K562 (cell line): ENCODE data around the gene HDAC1. TPM values are rescaled to one million over a fixed set of nuclear protein-coding genes. Genes with fewer than 3 reads are reported as not detected.

ENCODE experiments used
- BDP1 ChIP-seq: IDR thresholded peaks from 3 replicates; pipeline ENCODE4 v1.6.1; 2011; ENCODE audit not compliant: insufficient read length, insufficient read depth
- HDAC1 ChIP-seq, 2 experiments: fragments of 450-650 bp; IDR thresholded peaks; 2 replicates each; pipeline ENCODE4 v1.6.1; 2016 to 2017; ENCODE audit warnings: inconsistent platforms in 1 of 2, mild to moderate bottlenecking in 1 of 2, moderate library complexity in 1 of 2
- MYC ChIP-seq, 2 experiments: fragments of 250-450 bp in 1 of 2; sonication (Bioruptor Pico) in 1 of 2; IDR thresholded peaks; 2 replicates each; pipeline versions ENCODE4 v1.5.1 to v1.6.1; 2012 to 2021; ENCODE audit warnings: low read depth in 2 of 2, borderline replicate concordance in 1 of 2, improper control_type of control experiment in 1 of 2, low read length in 1 of 2, mild to moderate bottlenecking in 1 of 2, moderate library complexity in 1 of 2
- NEUROD1 ChIP-seq: fragments of 150-350 bp; IDR thresholded peaks from 2 replicates; pipeline ENCODE4 v1.6.1; 2014; ENCODE audit warnings: borderline replicate concordance, low read length, low read depth; ENCODE audit not compliant: partially characterized antibody
- RAD21 ChIP-seq, 2 experiments: fragments of 250-450 bp in 1 of 2; fragments of 450-650 bp in 1 of 2; sonication (Bioruptor Pico) in 1 of 2; formaldehyde crosslinking in 1 of 2; IDR thresholded peaks in 1 of 2; conservative IDR thresholded peaks in 1 of 2; 2 replicates each; pipeline versions ENCODE4 v1.4.0 to v1.8.0; 2020 to 2022; ENCODE audit warnings: mild to moderate bottlenecking in 2 of 2, moderate library complexity in 1 of 2
- SMC3 ChIP-seq: conservative IDR thresholded peaks from 2 replicates; pipeline ENCODE4 v1.6.1; 2011; ENCODE audit warnings: low read depth, low read length, improper control_type of control experiment; ENCODE audit not compliant: insufficient read depth
- polyA plus RNA-seq, 8 experiments: library from polyadenylated mRNA; depleted of rRNA in 4 of 8; stranded (reverse) in 5 of 8; unstranded in 3 of 8; fragments of >200 nt; fragmentation: Nextera tagmentation in 2 of 8; fragmentation: Illumina TruSeq in 1 of 8; extraction: Ambion mirVana in 2 of 8; extraction: Trizol in 1 of 8; gene quantifications; 2 replicates each; pipeline versions ENCODE4 v1.2.1 to v1.2.3, GENCODE V29; 2011 to 2014; ENCODE audit warnings: inconsistent platforms in 1 of 8, missing spikeins in 1 of 8
- total RNA-seq, 7 experiments: library from RNA; depleted of rRNA in 6 of 7; stranded (reverse); fragments of >200 nt in 6 of 7; fragmentation: Illumina TruSeq in 2 of 7; extraction: Trizol in 2 of 7; gene quantifications; 2 replicates each; pipeline versions ENCODE4 v1.2.1 to v1.2.3, GENCODE V29; 2011 to 2021; ENCODE audit warnings: low replicate concordance in 1 of 7
- TF ChIP-seq, protein P1 (sequence below): fragments of 150-350 bp; conservative IDR thresholded peaks from 2 replicates; pipeline ENCODE4 v1.6.1; 2014; ENCODE audit warnings: low read length
- TF ChIP-seq, protein P2 (sequence below): fragments of 450-650 bp; IDR thresholded peaks from 2 replicates; pipeline ENCODE4 v1.6.1; 2017; ENCODE audit warnings: mild to moderate bottlenecking, moderate library complexity
- TF ChIP-seq, protein P3 (sequence below), 2 experiments: fragments of 200-800 bp in 1 of 2; sonication (Bioruptor generic) in 1 of 2; sonication (generic) in 1 of 2; formaldehyde crosslinking in 1 of 2; IDR thresholded peaks in 1 of 2; conservative IDR thresholded peaks in 1 of 2; 2 replicates each; pipeline versions ENCODE4 v1.5.0 to v1.6.1; 2016 to 2020; ENCODE audit warnings: missing compliant biosample characterization in 1 of 2, missing genetic modification characterization in 1 of 2, missing genetic modification reagents in 1 of 2
- TF ChIP-seq, protein P4 (sequence below): sonication (generic); formaldehyde crosslinking; IDR thresholded peaks from 2 replicates; pipeline ENCODE4 v1.8.1; 2023; ENCODE audit warnings: mild to moderate bottlenecking, missing genetic modification reagents
- TF ChIP-seq, protein P5 (sequence below): conservative IDR thresholded peaks from 2 replicates; pipeline ENCODE4 v1.6.1; 2011; ENCODE audit warnings: low read depth, mild to moderate bottlenecking, low read length; ENCODE audit not compliant: control insufficient read depth
- TF ChIP-seq, protein P6 (sequence below), 2 experiments: fragments of 450-650 bp; IDR thresholded peaks; 2 replicates each; pipeline ENCODE4 v1.6.1; 2018; ENCODE audit warnings: mild to moderate bottlenecking in 2 of 2, low read depth in 1 of 2; ENCODE audit not compliant: partially characterized antibody in 2 of 2

HDAC1 gene
- total and polyA plus RNA-seq, 9 of the 15 experiments (the other 6 are each of a cell fraction or from before 2014, with no cell fraction given) = 169 to 384 (median 193) TPM

DNA sequence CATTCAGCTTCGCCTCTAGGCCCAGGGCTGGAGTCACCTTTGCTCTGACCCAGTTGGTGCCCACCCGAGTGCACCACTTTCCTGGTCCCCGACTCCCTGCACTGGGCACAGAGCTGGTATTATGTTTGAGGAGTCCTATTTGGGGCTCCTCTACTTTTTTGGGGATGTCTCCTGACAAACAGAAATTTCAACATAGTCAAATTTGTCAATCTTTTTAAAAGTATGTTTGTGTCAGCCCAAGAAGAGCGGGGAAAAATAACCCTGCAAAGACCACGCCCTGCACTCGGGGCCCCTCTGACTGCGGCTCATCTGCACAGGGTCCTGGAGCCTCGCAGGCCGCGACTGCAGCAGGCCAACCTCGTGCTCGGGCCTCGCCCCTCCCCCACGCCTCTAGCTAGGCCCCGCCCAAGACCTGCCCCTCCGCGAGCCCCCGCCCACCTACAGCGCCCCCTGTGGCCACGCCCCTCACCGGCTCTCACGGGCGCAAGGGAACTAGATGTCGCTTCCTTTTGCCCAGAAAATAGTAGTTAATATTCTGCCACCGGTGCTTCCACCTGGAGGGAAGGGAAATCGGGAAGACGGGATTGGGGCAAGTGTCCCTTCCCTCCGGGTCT lies 59.0 kb downstream of the HDAC1 start (continued):
- TF ChIP-seq, protein P1, sequence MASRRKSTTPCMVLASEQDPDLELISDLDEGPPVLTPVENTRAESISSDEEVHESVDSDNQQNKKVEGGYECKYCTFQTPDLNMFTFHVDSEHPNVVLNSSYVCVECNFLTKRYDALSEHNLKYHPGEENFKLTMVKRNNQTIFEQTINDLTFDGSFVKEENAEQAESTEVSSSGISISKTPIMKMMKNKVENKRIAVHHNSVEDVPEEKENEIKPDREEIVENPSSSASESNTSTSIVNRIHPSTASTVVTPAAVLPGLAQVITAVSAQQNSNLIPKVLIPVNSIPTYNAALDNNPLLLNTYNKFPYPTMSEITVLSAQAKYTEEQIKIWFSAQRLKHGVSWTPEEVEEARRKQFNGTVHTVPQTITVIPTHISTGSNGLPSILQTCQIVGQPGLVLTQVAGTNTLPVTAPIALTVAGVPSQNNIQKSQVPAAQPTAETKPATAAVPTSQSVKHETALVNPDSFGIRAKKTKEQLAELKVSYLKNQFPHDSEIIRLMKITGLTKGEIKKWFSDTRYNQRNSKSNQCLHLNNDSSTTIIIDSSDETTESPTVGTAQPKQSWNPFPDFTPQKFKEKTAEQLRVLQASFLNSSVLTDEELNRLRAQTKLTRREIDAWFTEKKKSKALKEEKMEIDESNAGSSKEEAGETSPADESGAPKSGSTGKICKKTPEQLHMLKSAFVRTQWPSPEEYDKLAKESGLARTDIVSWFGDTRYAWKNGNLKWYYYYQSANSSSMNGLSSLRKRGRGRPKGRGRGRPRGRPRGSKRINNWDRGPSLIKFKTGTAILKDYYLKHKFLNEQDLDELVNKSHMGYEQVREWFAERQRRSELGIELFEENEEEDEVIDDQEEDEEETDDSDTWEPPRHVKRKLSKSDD = no peak
- TF ChIP-seq HDAC1 (IDR thresholded peaks at IDR 0.05) (no peak; a peak in 1 of 4 replicates), NEUROD1 (no peak), MYC (IDR thresholded peaks at IDR 0.05; ENCODE audit: low read depth, low read length) (peak; percentile 92), MYC (CRISPR knock-in tag; IDR thresholded peaks at IDR 0.05; ENCODE audit: borderline replicate concordance, low read depth) (peak; percentile 93), SMC3 (no peak), BDP1 (no peak), RAD21 (CRISPR knock-in tag; conservative IDR thresholded peaks at IDR 0.05 in 1 of 2, IDR thresholded peaks at IDR 0.05 in 1 of 2) (no peak)
- TF ChIP-seq, protein P2, sequence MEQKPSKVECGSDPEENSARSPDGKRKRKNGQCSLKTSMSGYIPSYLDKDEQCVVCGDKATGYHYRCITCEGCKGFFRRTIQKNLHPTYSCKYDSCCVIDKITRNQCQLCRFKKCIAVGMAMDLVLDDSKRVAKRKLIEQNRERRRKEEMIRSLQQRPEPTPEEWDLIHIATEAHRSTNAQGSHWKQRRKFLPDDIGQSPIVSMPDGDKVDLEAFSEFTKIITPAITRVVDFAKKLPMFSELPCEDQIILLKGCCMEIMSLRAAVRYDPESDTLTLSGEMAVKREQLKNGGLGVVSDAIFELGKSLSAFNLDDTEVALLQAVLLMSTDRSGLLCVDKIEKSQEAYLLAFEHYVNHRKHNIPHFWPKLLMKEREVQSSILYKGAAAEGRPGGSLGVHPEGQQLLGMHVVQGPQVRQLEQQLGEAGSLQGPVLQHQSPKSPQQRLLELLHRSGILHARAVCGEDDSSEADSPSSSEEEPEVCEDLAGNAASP = no peak
- TF ChIP-seq, protein P3, sequence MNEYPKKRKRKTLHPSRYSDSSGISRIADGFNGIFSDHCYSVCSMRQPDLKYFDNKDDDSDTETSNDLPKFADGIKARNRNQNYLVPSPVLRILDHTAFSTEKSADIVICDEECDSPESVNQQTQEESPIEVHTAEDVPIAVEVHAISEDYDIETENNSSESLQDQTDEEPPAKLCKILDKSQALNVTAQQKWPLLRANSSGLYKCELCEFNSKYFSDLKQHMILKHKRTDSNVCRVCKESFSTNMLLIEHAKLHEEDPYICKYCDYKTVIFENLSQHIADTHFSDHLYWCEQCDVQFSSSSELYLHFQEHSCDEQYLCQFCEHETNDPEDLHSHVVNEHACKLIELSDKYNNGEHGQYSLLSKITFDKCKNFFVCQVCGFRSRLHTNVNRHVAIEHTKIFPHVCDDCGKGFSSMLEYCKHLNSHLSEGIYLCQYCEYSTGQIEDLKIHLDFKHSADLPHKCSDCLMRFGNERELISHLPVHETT (CRISPR knock-in tag; conservative IDR thresholded peaks at IDR 0.05 in 1 of 2, IDR thresholded peaks at IDR 0.05 in 1 of 2) = peak in 1 of 2 experiments; percentile 92; a peak in 2 of 4 replicates
- TF ChIP-seq, protein P4, sequence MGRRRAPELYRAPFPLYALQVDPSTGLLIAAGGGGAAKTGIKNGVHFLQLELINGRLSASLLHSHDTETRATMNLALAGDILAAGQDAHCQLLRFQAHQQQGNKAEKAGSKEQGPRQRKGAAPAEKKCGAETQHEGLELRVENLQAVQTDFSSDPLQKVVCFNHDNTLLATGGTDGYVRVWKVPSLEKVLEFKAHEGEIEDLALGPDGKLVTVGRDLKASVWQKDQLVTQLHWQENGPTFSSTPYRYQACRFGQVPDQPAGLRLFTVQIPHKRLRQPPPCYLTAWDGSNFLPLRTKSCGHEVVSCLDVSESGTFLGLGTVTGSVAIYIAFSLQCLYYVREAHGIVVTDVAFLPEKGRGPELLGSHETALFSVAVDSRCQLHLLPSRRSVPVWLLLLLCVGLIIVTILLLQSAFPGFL (CRISPR knock-in tag) = no peak
- TF ChIP-seq, protein P5, sequence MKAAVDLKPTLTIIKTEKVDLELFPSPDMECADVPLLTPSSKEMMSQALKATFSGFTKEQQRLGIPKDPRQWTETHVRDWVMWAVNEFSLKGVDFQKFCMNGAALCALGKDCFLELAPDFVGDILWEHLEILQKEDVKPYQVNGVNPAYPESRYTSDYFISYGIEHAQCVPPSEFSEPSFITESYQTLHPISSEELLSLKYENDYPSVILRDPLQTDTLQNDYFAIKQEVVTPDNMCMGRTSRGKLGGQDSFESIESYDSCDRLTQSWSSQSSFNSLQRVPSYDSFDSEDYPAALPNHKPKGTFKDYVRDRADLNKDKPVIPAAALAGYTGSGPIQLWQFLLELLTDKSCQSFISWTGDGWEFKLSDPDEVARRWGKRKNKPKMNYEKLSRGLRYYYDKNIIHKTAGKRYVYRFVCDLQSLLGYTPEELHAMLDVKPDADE = 0 out of 2 replicates have a peak, but pooled peaks have one; percentile 59
- TF ChIP-seq, protein P6, sequence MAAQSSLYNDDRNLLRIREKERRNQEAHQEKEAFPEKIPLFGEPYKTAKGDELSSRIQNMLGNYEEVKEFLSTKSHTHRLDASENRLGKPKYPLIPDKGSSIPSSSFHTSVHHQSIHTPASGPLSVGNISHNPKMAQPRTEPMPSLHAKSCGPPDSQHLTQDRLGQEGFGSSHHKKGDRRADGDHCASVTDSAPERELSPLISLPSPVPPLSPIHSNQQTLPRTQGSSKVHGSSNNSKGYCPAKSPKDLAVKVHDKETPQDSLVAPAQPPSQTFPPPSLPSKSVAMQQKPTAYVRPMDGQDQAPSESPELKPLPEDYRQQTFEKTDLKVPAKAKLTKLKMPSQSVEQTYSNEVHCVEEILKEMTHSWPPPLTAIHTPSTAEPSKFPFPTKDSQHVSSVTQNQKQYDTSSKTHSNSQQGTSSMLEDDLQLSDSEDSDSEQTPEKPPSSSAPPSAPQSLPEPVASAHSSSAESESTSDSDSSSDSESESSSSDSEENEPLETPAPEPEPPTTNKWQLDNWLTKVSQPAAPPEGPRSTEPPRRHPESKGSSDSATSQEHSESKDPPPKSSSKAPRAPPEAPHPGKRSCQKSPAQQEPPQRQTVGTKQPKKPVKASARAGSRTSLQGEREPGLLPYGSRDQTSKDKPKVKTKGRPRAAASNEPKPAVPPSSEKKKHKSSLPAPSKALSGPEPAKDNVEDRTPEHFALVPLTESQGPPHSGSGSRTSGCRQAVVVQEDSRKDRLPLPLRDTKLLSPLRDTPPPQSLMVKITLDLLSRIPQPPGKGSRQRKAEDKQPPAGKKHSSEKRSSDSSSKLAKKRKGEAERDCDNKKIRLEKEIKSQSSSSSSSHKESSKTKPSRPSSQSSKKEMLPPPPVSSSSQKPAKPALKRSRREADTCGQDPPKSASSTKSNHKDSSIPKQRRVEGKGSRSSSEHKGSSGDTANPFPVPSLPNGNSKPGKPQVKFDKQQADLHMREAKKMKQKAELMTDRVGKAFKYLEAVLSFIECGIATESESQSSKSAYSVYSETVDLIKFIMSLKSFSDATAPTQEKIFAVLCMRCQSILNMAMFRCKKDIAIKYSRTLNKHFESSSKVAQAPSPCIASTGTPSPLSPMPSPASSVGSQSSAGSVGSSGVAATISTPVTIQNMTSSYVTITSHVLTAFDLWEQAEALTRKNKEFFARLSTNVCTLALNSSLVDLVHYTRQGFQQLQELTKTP (IDR thresholded peaks at IDR 0.05; ENCODE audit: low read depth in 1 of 2, partially characterized antibody in 2 of 2) = peak in 1 of 2 experiments; percentile 60
